Measurements from ENCODE around the gene PRDM1.

Gene PRDM1

DNA sequence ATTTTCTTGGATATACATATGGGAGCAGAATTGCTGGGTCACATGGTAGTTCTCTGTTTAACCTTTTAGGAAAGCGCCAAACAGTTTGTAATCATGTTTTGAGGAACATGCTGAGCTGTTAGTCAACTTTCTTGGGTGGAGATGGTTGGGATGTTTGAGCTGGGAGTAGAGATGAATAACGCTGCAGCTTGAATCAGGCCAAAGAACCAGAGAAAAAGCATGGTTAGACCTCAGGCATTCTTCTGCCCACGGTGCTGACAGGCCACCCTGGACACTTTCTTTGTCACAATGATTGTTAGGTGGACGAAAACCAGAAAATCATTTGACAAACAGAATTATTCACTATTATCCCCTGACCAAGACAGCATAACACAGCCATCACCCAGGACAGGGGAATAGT, 66.8 kb downstream of the PRDM1 start:
- DNase-seq: no peak
- H3K36me3 ChIP-seq (replicated peaks): no peaks in the 10 kb centered on the region
- TF ChIP-seq, protein P1, sequence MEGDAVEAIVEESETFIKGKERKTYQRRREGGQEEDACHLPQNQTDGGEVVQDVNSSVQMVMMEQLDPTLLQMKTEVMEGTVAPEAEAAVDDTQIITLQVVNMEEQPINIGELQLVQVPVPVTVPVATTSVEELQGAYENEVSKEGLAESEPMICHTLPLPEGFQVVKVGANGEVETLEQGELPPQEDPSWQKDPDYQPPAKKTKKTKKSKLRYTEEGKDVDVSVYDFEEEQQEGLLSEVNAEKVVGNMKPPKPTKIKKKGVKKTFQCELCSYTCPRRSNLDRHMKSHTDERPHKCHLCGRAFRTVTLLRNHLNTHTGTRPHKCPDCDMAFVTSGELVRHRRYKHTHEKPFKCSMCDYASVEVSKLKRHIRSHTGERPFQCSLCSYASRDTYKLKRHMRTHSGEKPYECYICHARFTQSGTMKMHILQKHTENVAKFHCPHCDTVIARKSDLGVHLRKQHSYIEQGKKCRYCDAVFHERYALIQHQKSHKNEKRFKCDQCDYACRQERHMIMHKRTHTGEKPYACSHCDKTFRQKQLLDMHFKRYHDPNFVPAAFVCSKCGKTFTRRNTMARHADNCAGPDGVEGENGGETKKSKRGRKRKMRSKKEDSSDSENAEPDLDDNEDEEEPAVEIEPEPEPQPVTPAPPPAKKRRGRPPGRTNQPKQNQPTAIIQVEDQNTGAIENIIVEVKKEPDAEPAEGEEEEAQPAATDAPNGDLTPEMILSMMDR (IDR thresholded peaks at IDR 0.05; ENCODE audit: low read depth, low read length, missing control alignments): no peak
- H3K4me3 ChIP-seq (ENCODE audit: low read depth, low read length): no peak overlapping the region
- in situ Hi-C loops (cut with HindIII; ENCODE audit: low pct_ligation_motif_present, low sequenced_read_pairs): no loop called here
- H3K27me3 ChIP-seq (replicated peaks): no peaks in the 10 kb centered on the region
- no peak overlapping the region for H3K27ac ChIP-seq

- in situ Hi-C loops (cut with HindIII; ENCODE audit: low pct_ligation_motif_present, low sequenced_read_pairs): no loop called here
- no peak for DNase-seq
- TF ChIP-seq, protein P1 (IDR thresholded peaks at IDR 0.05; ENCODE audit: low read depth, low read length, missing control alignments): no peak
- no peaks in the 10 kb centered on the region for H3K36me3 ChIP-seq (replicated peaks)
- no peak overlapping the region for H3K27ac ChIP-seq
- H3K27me3 ChIP-seq (replicated peaks): no peaks in the 10 kb centered on the region
- H3K4me3 ChIP-seq (ENCODE audit: low read depth, low read length): no peak overlapping the region
Observed at GRCh38 chr6:106154326-106154725, 68.2 kb downstream of the PRDM1 start.

DNA sequence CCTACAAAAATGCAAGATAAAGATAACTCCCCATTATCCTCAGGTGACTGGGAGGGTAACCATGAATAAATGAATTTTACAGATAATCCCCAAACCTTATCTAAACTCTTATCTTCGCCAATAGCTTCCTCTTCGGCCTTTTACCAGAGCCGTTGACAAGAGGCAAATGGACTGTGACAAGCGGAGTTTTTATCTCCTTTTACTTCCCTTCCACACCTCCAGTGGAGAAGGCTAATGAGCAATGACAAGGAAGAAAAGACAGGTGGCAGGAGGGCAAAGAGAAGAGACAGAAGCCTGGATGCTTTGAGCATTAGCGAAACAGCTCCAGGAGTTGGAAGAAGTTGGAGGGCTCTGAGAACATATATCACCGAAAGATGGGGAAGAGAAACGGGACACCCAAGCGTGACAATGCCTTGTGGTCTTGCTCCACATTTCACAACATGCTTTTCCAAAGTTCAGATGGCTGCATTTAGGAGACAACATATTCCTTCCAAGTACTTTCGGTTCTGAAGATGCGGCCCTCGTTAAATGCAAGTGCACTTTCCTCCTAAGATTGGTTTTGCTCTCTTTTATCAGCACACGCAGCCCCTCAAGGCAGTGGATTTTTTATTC, 69.2 kb downstream of the PRDM1 start:
- no peaks in the 10 kb centered on the region for H3K27me3 ChIP-seq (replicated peaks)

DNA sequence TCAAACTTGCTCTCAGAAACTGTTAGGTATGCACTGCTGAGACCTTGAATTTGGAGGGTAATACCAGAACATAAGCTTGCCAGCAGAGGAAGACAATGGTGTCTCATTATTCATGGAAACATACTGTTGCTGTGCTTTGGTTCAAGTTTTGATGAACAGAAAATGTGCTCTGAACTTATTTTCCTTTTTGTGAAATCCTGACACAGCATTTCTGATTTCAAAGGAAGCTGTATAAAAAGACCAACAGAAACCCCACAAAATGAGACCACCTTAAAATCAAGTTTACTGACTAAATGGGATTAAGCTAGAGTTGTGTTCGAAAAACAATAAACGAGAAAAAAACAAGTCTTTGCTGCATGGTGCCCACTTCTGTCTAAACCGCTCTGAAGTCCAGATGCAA, 70.3 kb downstream of the PRDM1 start:
- in situ Hi-C loops (cut with HindIII; ENCODE audit: low pct_ligation_motif_present, low sequenced_read_pairs): no loop called here
- Histone ChIP-seq H3K4me3 (ENCODE audit: low read depth, low read length) (no peak overlapping the region), H3K36me3 (replicated peaks) (no peaks in the 10 kb centered on the region), H3K27me3 (replicated peaks) (no peaks in the 10 kb centered on the region), H3K27ac (no peak overlapping the region)
- TF ChIP-seq, protein P1 (IDR thresholded peaks at IDR 0.05; ENCODE audit: low read depth, low read length, missing control alignments): no peak
- DNase-seq: no peak

More for the DNA sequence above, 69.2 kb downstream of the PRDM1 start:
- H3K4me3 ChIP-seq (ENCODE audit: low read depth, low read length): no peak overlapping the region
- in situ Hi-C loops (cut with HindIII; ENCODE audit: low pct_ligation_motif_present, low sequenced_read_pairs): no loop called here
- H3K27ac ChIP-seq: no peak overlapping the region
- no peak for DNase-seq
- TF ChIP-seq, protein P1 (IDR thresholded peaks at IDR 0.05; ENCODE audit: low read depth, low read length, missing control alignments): no peak
- H3K36me3 ChIP-seq (replicated peaks): no peaks in the 10 kb centered on the region

- TF ChIP-seq, protein P1 (IDR thresholded peaks at IDR 0.05; ENCODE audit: low read depth, low read length, missing control alignments): no peak
- no peak overlapping the region for H3K27ac ChIP-seq
- H3K27me3 ChIP-seq (replicated peaks): no peaks in the 10 kb centered on the region
- in situ Hi-C loops (cut with HindIII; ENCODE audit: low pct_ligation_motif_present, low sequenced_read_pairs): no loop called here
- DNase-seq: no peak
- no peaks in the 10 kb centered on the region for H3K36me3 ChIP-seq (replicated peaks)
- H3K4me3 ChIP-seq (ENCODE audit: low read depth, low read length): no peak overlapping the region
Observed at GRCh38 chr6:106156863-106157262, 70.7 kb downstream of the PRDM1 start.

DNA sequence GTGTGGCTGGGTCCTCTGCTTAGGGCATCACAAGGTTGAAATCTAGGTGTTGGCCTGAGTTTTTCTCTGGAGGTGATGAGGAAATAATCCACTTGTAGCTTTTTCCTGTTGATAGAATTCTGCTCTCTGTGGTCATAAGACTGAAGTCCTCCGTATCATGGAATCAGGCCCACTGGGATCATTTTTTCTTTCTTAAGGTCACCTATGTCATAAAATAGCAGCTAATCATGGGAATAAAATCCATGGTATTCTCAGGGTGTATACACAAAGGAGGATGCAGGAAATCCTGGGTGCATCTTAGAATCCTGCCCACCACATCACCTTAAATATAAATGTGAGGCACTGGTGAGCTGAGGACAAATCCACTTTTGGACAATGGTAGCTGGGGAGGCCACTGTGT, 72.7 kb downstream of the PRDM1 start:
- Histone ChIP-seq H3K27ac (peak overlapping the region; percentile 56), H3K36me3 (replicated peaks) (no peaks in the 10 kb centered on the region), H3K27me3 (replicated peaks) (no peaks in the 10 kb centered on the region), H3K4me3 (ENCODE audit: low read depth, low read length) (no peak overlapping the region)
- TF ChIP-seq, protein P1 (IDR thresholded peaks at IDR 0.05; ENCODE audit: low read depth, low read length, missing control alignments): no peak
- in situ Hi-C loops (cut with HindIII; ENCODE audit: low pct_ligation_motif_present, low sequenced_read_pairs): no loop called here
- no peak for DNase-seq
